DOHH2 (cell line): ENCODE results near the gene WDR55.

ENCODE experiments used
- H3F3A ChIP-seq: fragments of 200-600 bp; sonication (generic), shearing (Covaris generic); 2 replicates; pipeline ENCODE4 v1.6.0; 2016; ENCODE audit warnings: antibody characterized with exemption, mild to moderate bottlenecking; ENCODE audit not compliant: control insufficient read depth, insufficient read depth
- H3K27ac ChIP-seq: fragments of 200-600 bp; sonication (generic); 2 replicates; pipeline ENCODE4 v1.5.1; 2014; ENCODE audit warnings: low read depth, mild to moderate bottlenecking, low read length, moderate library complexity
- H3K27me3 ChIP-seq: fragments of 200-600 bp; sonication (generic); 2 replicates; pipeline ENCODE4 v1.6.1; 2014; ENCODE audit warnings: mild to moderate bottlenecking, low read length, mixed read lengths; ENCODE audit not compliant: control insufficient read depth
- H3K36me3 ChIP-seq: fragments of 200-600 bp; sonication (generic); 2 replicates; pipeline ENCODE4 v1.6.1; 2014; ENCODE audit warnings: mild to moderate bottlenecking, low read length, moderate library complexity, mixed read lengths; ENCODE audit not compliant: control insufficient read depth
- H3K4me1 ChIP-seq: fragments of 200-600 bp; sonication (generic); 2 replicates; pipeline ENCODE4 v1.6.1; 2014; ENCODE audit warnings: mild to moderate bottlenecking, low read length, mixed read lengths; ENCODE audit not compliant: control insufficient read depth
- H3K4me2 ChIP-seq: fragments of 200-600 bp; sonication (generic); 2 replicates; pipeline ENCODE4 v1.6.0; 2014; ENCODE audit warnings: mild to moderate bottlenecking, low read length, moderate library complexity
- H3K4me3 ChIP-seq: fragments of 200-600 bp; sonication (generic); 2 replicates; pipeline ENCODE4 v1.5.1; 2014; ENCODE audit warnings: mild to moderate bottlenecking, low read length, mixed read lengths
- H3K79me2 ChIP-seq: fragments of 200-600 bp; sonication (generic); 2 replicates; pipeline ENCODE4 v1.6.1; 2014; ENCODE audit warnings: mild to moderate bottlenecking, low read length, mixed read lengths; ENCODE audit not compliant: control insufficient read depth
- H3K9me2 ChIP-seq: fragments of 200-600 bp; sonication (generic); replicated peaks from 2 replicates; pipeline ENCODE4 v1.6.1; 2014; ENCODE audit warnings: mild to moderate bottlenecking, low read length, mixed read lengths; ENCODE audit not compliant: control insufficient read depth
- H3K9me3 ChIP-seq: fragments of 200-600 bp; sonication (generic); 2 replicates; pipeline ENCODE4 v1.6.1; 2014; ENCODE audit warnings: antibody characterized with exemption, low read length, mixed read lengths; ENCODE audit not compliant: control insufficient read depth, insufficient read depth
- H4K20me1 ChIP-seq: fragments of 200-600 bp; sonication (generic); 2 replicates; pipeline ENCODE4 v1.6.0; 2014; ENCODE audit warnings: low read depth, mild to moderate bottlenecking, antibody characterized with exemption, low read length, moderate library complexity; ENCODE audit not compliant: control insufficient read depth, insufficient read depth
- CTCF ChIP-seq: fragments of 200-600 bp; sonication (generic); IDR thresholded peaks from one replicate; pipeline ENCODE4 v1.5.1; 2014; ENCODE audit warnings: antibody characterized with exemption, mild to moderate bottlenecking, low read depth, low read length; ENCODE audit not compliant: poor library complexity, severe bottlenecking
- EZH2phosphoT487 ChIP-seq: fragments of 200-600 bp; sonication (generic); IDR thresholded peaks from 2 replicates; pipeline ENCODE4 v1.6.1; 2017; ENCODE audit warnings: borderline replicate concordance, mild to moderate bottlenecking, antibody characterized with exemption, low read length, moderate library complexity, mixed read lengths

Gene WDR55

GRCh38 chr5:140674211-140674610 is 9.5 kb downstream of the WDR55 start:
- Histone ChIP-seq H3K9me3 (no peaks in the 10 kb centered on the region), H4K20me1 (no peaks in the 10 kb centered on the region), H3K27ac (no peak overlapping the region), H3K36me3 (peaks cover 84% of the 10 kb centered on the region), H3K9me2 (no peaks in the 10 kb centered on the region), H3K79me2 (peaks cover 4% of the 10 kb centered on the region; the same call in 1 of the 2 replicates), H3K4me1 (no peaks in the 10 kb centered on the region), H3K4me3 (no peak overlapping the region), H3F3A (peaks cover 10% of the 10 kb centered on the region), H3K4me2 (no peak overlapping the region), H3K27me3 (no peaks in the 10 kb centered on the region)
- no peak for TF ChIP-seq EZH2phosphoT487
- TF ChIP-seq CTCF, result no peak

- Histone ChIP-seq H3K4me1 (no peaks in the 10 kb centered on the region), H3K4me3 (no peak overlapping the region), H3K9me2 (no peaks in the 10 kb centered on the region), H3K4me2 (no peak overlapping the region), H3K27me3 (no peaks in the 10 kb centered on the region), H4K20me1 (no peaks in the 10 kb centered on the region), H3K27ac (no peak overlapping the region), H3K79me2 (peaks cover under 1% of the 10 kb centered on the region; the same call in 1 of the 2 replicates), H3F3A (peaks cover 10% of the 10 kb centered on the region), H3K36me3 (peaks cover 84% of the 10 kb centered on the region), H3K9me3 (no peaks in the 10 kb centered on the region)
- no peak for TF ChIP-seq EZH2phosphoT487
- TF ChIP-seq CTCF, result no peak
Observed at GRCh38 chr5:140674629-140675028, 9.9 kb downstream of the WDR55 start.

- TF ChIP-seq EZH2phosphoT487, result no peak
- no peak for TF ChIP-seq CTCF
- peaks cover 74% of the 10 kb centered on the region for H3K36me3 ChIP-seq
- no peak overlapping the region for H3K4me2 ChIP-seq
Observed at GRCh38 chr5:140677947-140678346, 13.2 kb downstream of the WDR55 start.

More at GRCh38 chr5:140677947-140678346, 13.2 kb downstream of the WDR55 start:
- Histone ChIP-seq H3K27me3 (no peaks in the 10 kb centered on the region), H3K27ac (no peak overlapping the region), H3K79me2 (no peaks in the 10 kb centered on the region), H3K9me3 (no peaks in the 10 kb centered on the region), H3F3A (peaks cover 10% of the 10 kb centered on the region), H3K4me3 (no peak overlapping the region), H3K4me1 (no peaks in the 10 kb centered on the region), H3K9me2 (no peaks in the 10 kb centered on the region), H4K20me1 (no peaks in the 10 kb centered on the region)
